ENCODE data around the gene EFNA5. TPM values are rescaled to one million over a fixed set of nuclear protein-coding genes. Genes with fewer than 3 reads are reported as not detected.

The EFNA5 gene
- polyA plus RNA-seq, 1 of the 3 experiments (the other 2 are of a cell fraction), result 0.81 TPM

GRCh38 chr5:107542428-107542827, 128.3 kb downstream of the EFNA5 start (continued):
- TF ChIP-seq, protein P1, sequence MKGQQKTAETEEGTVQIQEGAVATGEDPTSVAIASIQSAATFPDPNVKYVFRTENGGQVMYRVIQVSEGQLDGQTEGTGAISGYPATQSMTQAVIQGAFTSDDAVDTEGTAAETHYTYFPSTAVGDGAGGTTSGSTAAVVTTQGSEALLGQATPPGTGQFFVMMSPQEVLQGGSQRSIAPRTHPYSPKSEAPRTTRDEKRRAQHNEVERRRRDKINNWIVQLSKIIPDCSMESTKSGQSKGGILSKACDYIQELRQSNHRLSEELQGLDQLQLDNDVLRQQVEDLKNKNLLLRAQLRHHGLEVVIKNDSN (IDR thresholded peaks at IDR 0.05; ENCODE audit: borderline replicate concordance, low read depth), result no peak
- no peak for TF ChIP-seq YY1 (IDR thresholded peaks at IDR 0.05; ENCODE audit: low read depth)
- TF ChIP-seq, protein P2, sequence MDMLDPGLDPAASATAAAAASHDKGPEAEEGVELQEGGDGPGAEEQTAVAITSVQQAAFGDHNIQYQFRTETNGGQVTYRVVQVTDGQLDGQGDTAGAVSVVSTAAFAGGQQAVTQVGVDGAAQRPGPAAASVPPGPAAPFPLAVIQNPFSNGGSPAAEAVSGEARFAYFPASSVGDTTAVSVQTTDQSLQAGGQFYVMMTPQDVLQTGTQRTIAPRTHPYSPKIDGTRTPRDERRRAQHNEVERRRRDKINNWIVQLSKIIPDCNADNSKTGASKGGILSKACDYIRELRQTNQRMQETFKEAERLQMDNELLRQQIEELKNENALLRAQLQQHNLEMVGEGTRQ (IDR thresholded peaks at IDR 0.05; ENCODE audit: borderline replicate concordance, low read depth, low read length), result no peak
- TF ChIP-seq SMC3 (IDR thresholded peaks at IDR 0.05; ENCODE audit: low read depth, low read length), result no peak
- no peak for TF ChIP-seq TAF1 (IDR thresholded peaks at IDR 0.05; ENCODE audit: borderline replicate concordance, low read depth, low read length)
- TF ChIP-seq RXRA (IDR thresholded peaks at IDR 0.05; ENCODE audit: borderline replicate concordance, low read depth), result peak; percentile 92
- peak; percentile 36; the same call in 1 of the 2 replicates for TF ChIP-seq MXI1 (IDR thresholded peaks at IDR 0.05; ENCODE audit: low read depth, low read length)
- TF ChIP-seq POLR2AphosphoS5 (IDR thresholded peaks at IDR 0.05; ENCODE audit: low read depth, low read length), result peak; percentile 46; the same call in 1 of the 2 replicates
- TF ChIP-seq MEF2A (IDR thresholded peaks at IDR 0.05; ENCODE audit: borderline replicate concordance, low read depth), result peak; percentile 25; the same call in 1 of the 2 replicates
- TF ChIP-seq FOXJ3 (CRISPR knock-in tag; IDR thresholded peaks at IDR 0.05), result peak; percentile 87
- TF ChIP-seq SIN3A (IDR thresholded peaks at IDR 0.05; ENCODE audit: borderline replicate concordance, low read depth, low read length), result peak; percentile 18; the same call in 1 of the 2 replicates
- no peak for TF ChIP-seq CTCF (IDR thresholded peaks at IDR 0.05)
- TF ChIP-seq EZH2phosphoT487 (IDR thresholded peaks at IDR 0.05; ENCODE audit: borderline replicate concordance, low read depth), result no peak
- peak; percentile 83 to 84 for TF ChIP-seq EP300 (IDR thresholded peaks at IDR 0.05; ENCODE audit: borderline replicate concordance in 1 of 2, low read depth in 1 of 2, low read length in 1 of 2)
- TF ChIP-seq ELF1 (IDR thresholded peaks at IDR 0.05), result no peak
- TF ChIP-seq NFIC (IDR thresholded peaks at IDR 0.05; ENCODE audit: borderline replicate concordance), result peak; percentile 98
- peak; percentile 71 for TF ChIP-seq TEAD4 (IDR thresholded peaks at IDR 0.05; ENCODE audit: borderline replicate concordance, insufficient read depth)
- 0 out of 2 replicates have a peak, but pooled peaks have one; percentile 26 for TF ChIP-seq FOXM1 (IDR thresholded peaks at IDR 0.05; ENCODE audit: low read depth)
- TF ChIP-seq GABPA (IDR thresholded peaks at IDR 0.05; ENCODE audit: low read depth), result no peak
- peak; percentile 89 for TF ChIP-seq JUND (IDR thresholded peaks at IDR 0.05)

All from SK-N-SH (cell line).